SK-N-SH (cell line): ENCODE data around the gene RCAN2.

Experiments used
- EZH2phosphoT487 ChIP-seq: fragments of 200-600 bp; sonication (generic); IDR thresholded peaks from 2 replicates; pipeline ENCODE4 v1.6.1; 2017; ENCODE audit warnings: low read depth, mixed run types, mild to moderate bottlenecking, antibody characterized with exemption, moderate library complexity, borderline replicate concordance
- RAD21 ChIP-seq: IDR thresholded peaks from 2 replicates; pipeline ENCODE4 v1.6.1; 2012; ENCODE audit warnings: mild to moderate bottlenecking, low read length
- RFX5 ChIP-seq: IDR thresholded peaks from 2 replicates; pipeline ENCODE4 v1.6.1; 2012; ENCODE audit warnings: mild to moderate bottlenecking, improper control_type of control experiment, low read length
- RXRA ChIP-seq: IDR thresholded peaks from 2 replicates; pipeline ENCODE4 v1.4.0; 2012; ENCODE audit warnings: low read depth, mild to moderate bottlenecking, borderline replicate concordance
- TCF12 ChIP-seq: IDR thresholded peaks from 2 replicates; pipeline ENCODE4 v1.4.0; 2012
- TF ChIP-seq, protein P1 (sequence below): fragments of 200-600 bp; sonication (generic); IDR thresholded peaks from 2 replicates; pipeline ENCODE4 v1.6.1; 2017; ENCODE audit warnings: antibody characterized with exemption, mild to moderate bottlenecking, moderate library complexity
- TF ChIP-seq, protein P2 (sequence below): fragments of 150-350 bp; IDR thresholded peaks from 2 replicates; pipeline ENCODE4 v1.6.1; 2016; ENCODE audit warnings: mild to moderate bottlenecking, low read depth, low read length

DNA sequence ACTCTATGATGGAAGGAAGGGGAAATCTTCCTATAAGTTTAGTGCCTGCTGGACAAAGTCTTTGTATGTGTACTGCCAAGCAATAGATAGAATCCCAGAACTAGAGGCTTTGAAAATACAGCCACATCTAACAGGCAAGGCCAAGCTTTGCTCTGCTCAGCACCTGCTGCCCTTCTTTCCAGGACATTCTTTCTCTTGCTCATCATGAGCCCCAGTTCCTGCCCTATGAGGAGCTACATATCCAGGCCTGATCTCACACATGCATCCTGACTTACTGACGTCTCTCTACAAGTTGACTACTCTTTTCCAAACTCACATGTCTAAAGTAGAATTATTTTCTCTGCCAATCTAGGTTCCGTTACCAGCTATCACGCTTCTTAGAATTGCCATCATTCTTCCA is 256.0 kb downstream of the RCAN2 start:
- TF ChIP-seq RXRA (no peak), EZH2phosphoT487 (no peak), TCF12 (no peak), RFX5 (no peak), RAD21 (no peak)
- TF ChIP-seq, protein P1, sequence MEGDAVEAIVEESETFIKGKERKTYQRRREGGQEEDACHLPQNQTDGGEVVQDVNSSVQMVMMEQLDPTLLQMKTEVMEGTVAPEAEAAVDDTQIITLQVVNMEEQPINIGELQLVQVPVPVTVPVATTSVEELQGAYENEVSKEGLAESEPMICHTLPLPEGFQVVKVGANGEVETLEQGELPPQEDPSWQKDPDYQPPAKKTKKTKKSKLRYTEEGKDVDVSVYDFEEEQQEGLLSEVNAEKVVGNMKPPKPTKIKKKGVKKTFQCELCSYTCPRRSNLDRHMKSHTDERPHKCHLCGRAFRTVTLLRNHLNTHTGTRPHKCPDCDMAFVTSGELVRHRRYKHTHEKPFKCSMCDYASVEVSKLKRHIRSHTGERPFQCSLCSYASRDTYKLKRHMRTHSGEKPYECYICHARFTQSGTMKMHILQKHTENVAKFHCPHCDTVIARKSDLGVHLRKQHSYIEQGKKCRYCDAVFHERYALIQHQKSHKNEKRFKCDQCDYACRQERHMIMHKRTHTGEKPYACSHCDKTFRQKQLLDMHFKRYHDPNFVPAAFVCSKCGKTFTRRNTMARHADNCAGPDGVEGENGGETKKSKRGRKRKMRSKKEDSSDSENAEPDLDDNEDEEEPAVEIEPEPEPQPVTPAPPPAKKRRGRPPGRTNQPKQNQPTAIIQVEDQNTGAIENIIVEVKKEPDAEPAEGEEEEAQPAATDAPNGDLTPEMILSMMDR, result no peak
- TF ChIP-seq, protein P2, sequence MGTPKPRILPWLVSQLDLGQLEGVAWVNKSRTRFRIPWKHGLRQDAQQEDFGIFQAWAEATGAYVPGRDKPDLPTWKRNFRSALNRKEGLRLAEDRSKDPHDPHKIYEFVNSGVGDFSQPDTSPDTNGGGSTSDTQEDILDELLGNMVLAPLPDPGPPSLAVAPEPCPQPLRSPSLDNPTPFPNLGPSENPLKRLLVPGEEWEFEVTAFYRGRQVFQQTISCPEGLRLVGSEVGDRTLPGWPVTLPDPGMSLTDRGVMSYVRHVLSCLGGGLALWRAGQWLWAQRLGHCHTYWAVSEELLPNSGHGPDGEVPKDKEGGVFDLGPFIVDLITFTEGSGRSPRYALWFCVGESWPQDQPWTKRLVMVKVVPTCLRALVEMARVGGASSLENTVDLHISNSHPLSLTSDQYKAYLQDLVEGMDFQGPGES, result no peak
